Lung (tissue), 12 donors: ENCODE measurements around the gene SWSAP1. TPM values are rescaled to one million over a fixed set of nuclear protein-coding genes. Genes with fewer than 3 reads are reported as not detected.

ENCODE experiments used
- ATAC-seq: fragments of 200-7000 bp; cut with Tn5 transposase; one replicate; pipeline ENCODE4 v1.9.1; 2020; ENCODE audit warnings: moderate number of reproducible peaks; ENCODE audit not compliant: insufficient read depth, low FRiP score
- DNase-seq, 3 donors: peaks; one replicate each; pipeline ENCODE4 v3.0.0-alpha.2; 2013 to 2017
- H3K27ac ChIP-seq, 2 donors: one replicate each; pipeline ENCODE4 v1.5.1; 2013; ENCODE audit warnings: mild to moderate bottlenecking in 2 of 2, moderate library complexity in 2 of 2, control low read depth in 1 of 2, inconsistent platforms in 1 of 2, low read depth in 1 of 2, low read length in 1 of 2
- H3K27me3 ChIP-seq, 3 donors: one replicate each; pipeline ENCODE4 v1.5.1; 2013; ENCODE audit warnings: low read length in 2 of 3; ENCODE audit not compliant: control insufficient read depth in 3 of 3, insufficient read depth in 3 of 3
- H3K36me3 ChIP-seq, 4 donors: one replicate each; pipeline ENCODE4 v1.5.1; 2013; ENCODE audit warnings: low read length in 4 of 4, mild to moderate bottlenecking in 1 of 4, moderate library complexity in 1 of 4; ENCODE audit not compliant: control insufficient read depth in 4 of 4, insufficient read depth in 4 of 4
- H3K4me1 ChIP-seq, 5 donors: one replicate each; pipeline ENCODE4 v1.5.1; 2013; ENCODE audit warnings: low read length in 5 of 5, mild to moderate bottlenecking in 2 of 5, moderate library complexity in 1 of 5; ENCODE audit not compliant: control insufficient read depth in 5 of 5, insufficient read depth in 5 of 5
- H3K4me3 ChIP-seq: one replicate; pipeline ENCODE4 v1.5.1; 2013; ENCODE audit warnings: mild to moderate bottlenecking, control low read depth, moderate library complexity
- H3K9ac ChIP-seq, 2 donors: one replicate each; pipeline ENCODE4 v1.5.1; 2013; ENCODE audit warnings: low read length in 2 of 2, control low read depth in 1 of 2; ENCODE audit not compliant: insufficient read depth in 1 of 2
- H3K9me3 ChIP-seq, 4 donors: one replicate each; pipeline ENCODE4 v1.5.1; 2013; ENCODE audit warnings: low read length in 3 of 4, mild to moderate bottlenecking in 1 of 4, moderate library complexity in 1 of 4; ENCODE audit not compliant: control insufficient read depth in 4 of 4, insufficient read depth in 3 of 4
- CTCF ChIP-seq: IDR thresholded peaks from 2 replicates; pipeline ENCODE4 v1.5.1; 2012; ENCODE audit warnings: mild to moderate bottlenecking; ENCODE audit errors: control extremely low read depth, extremely low read depth
- WGBS, 2 donors: extraction: QIAGEN DNeasy Blood & Tissue Kit; methylation state at CpG; one replicate each; pipeline ENCODE4 v1.1.7; 2013; 5-methylcytosine and 5-hydroxymethylcytosine counted together
- polyA plus RNA-seq, 2 donors: library from polyadenylated mRNA; stranded (reverse); fragments of 200-250 nt; gene quantifications; one replicate each; pipeline ENCODE4 v1.2.1, GENCODE V29; 2013
- total RNA-seq, 2 donors: library from RNA; depleted of rRNA in 1 of 2; stranded (reverse); fragments of >200 nt in 1 of 2; gene quantifications; one replicate each; pipeline ENCODE4 v1.2.1, GENCODE V29; 2014 to 2021
- donor health status: control.
- donor health status: control.
- donor health status: Bipolar disorder and iron deficiency.
- donor health status: healthy.
- donor health status: DM: yes; HTN: yes; CAD: no.

The SWSAP1 gene
- total and polyA plus RNA-seq, 4 donors: 1.1 to 4.1 (median 3.8) TPM

GRCh38 chr19:11364935-11365334 lies 9.5 kb upstream of the SWSAP1 start:
- WGBS, 2 donors: 80 to 90% methylated on average over 5 of the region's 5 CpGs
- Histone ChIP-seq H3K4me3 (no peak overlapping the region), H3K36me3 (peaks cover 0 to 36% (median 9%) of the 10 kb centered on the region in 4 donors), H3K4me1 (no peaks in the 10 kb centered on the region), H3K27ac (no peak overlapping the region), H3K9ac (no peak overlapping the region), H3K9me3 (peaks cover 0 to 1% (median 0%) of the 10 kb centered on the region in 4 donors), H3K27me3 (no peaks in the 10 kb centered on the region)
- no peak for TF ChIP-seq CTCF
- ATAC-seq: no peak
- DNase-seq: no peak

- no peak for TF ChIP-seq CTCF
- Histone ChIP-seq H3K9ac (no peak overlapping the region), H3K27ac (no peak overlapping the region), H3K4me1 (no peaks in the 10 kb centered on the region), H3K27me3 (no peaks in the 10 kb centered on the region), H3K9me3 (peaks cover 0 to 1% (median 0%) of the 10 kb centered on the region in 4 donors), H3K36me3 (peaks cover 0 to 36% (median 9%) of the 10 kb centered on the region in 4 donors), H3K4me3 (no peak overlapping the region)
- no peak for ATAC-seq
- no peak for DNase-seq
- WGBS, 2 donors: 90 to 92% methylated on average over 7 of the region's 7 CpGs
Observed at GRCh38 chr19:11365557-11366117, 8.8 kb upstream of the SWSAP1 start.

- Histone ChIP-seq H3K27ac (no peak overlapping the region), H3K9me3 (peaks cover 0 to 1% (median 0%) of the 10 kb centered on the region in 4 donors), H3K4me3 (no peak overlapping the region), H3K9ac (no peak overlapping the region), H3K27me3 (no peaks in the 10 kb centered on the region), H3K36me3 (peaks cover 0 to 26% (median 6%) of the 10 kb centered on the region in 4 donors), H3K4me1 (no peaks in the 10 kb centered on the region)
- ATAC-seq: no peak
- no peak for DNase-seq
- no peak for TF ChIP-seq CTCF
- WGBS, 2 donors: 66 to 83% methylated on average over 2 of the region's 2 CpGs
Observed at GRCh38 chr19:11367528-11367927, 6.9 kb upstream of the SWSAP1 start.

GRCh38 chr19:11370744-11371143 lies 3.7 kb upstream of the SWSAP1 start:
- Histone ChIP-seq H3K36me3 (peaks cover 0 to 7% (median 2%) of the 10 kb centered on the region in 4 donors), H3K27ac (no peak overlapping the region), H3K9me3 (peaks cover 0 to 1% (median 0%) of the 10 kb centered on the region in 4 donors), H3K27me3 (no peaks in the 10 kb centered on the region), H3K9ac (no peak overlapping the region), H3K4me1 (peaks cover 0 to 14% (median 9%) of the 10 kb centered on the region in 5 donors), H3K4me3 (no peak overlapping the region)
- no peak for TF ChIP-seq CTCF
- no peak for DNase-seq
- 91 to 94% methylated on average over 2 of the region's 2 CpGs for WGBS, 2 donors
- no peak for ATAC-seq
